UCSD-AML1 (cell line): ENCODE data around the gene ALOX5AP.
"Not testable (repeated sequence)": the region's sequence is repeated elsewhere in the genome, so short reads cannot be mapped to it uniquely, and the experiment has no call there.

Source experiments
- DNase-seq: peaks from one replicate; lab custom pipeline; 2025; ENCODE audit not compliant: unreplicated experiment; lab: John Stamatoyannopoulos, UW

ALOX5AP gene

GRCh38 chr13:30737511-30738337 is 2.4 kb downstream of the ALOX5AP start:
- DNase-seq, result peak; percentile 48

- no peak for DNase-seq
Observed at GRCh38 chr13:30738526-30739236, 3.3 kb downstream of the ALOX5AP start.

- DNase-seq, result no peak
Observed at GRCh38 chr13:30739237-30739528, 3.8 kb downstream of the ALOX5AP start.

GRCh38 chr13:30739761-30740642 is 4.7 kb downstream of the ALOX5AP start:
- DNase-seq, result no peak

- no peak for DNase-seq
Observed at GRCh38 chr13:30742901-30743300, 7.6 kb downstream of the ALOX5AP start.

GRCh38 chr13:30743319-30744055 is 8.1 kb downstream of the ALOX5AP start:
- no peak for DNase-seq

GRCh38 chr13:30744056-30744680 is 8.8 kb downstream of the ALOX5AP start:
- DNase-seq, result peak; percentile 61

GRCh38 chr13:30744681-30745077 is 9.3 kb downstream of the ALOX5AP start:
- no peak for DNase-seq

GRCh38 chr13:30745906-30746686 is 10.8 kb downstream of the ALOX5AP start:
- DNase-seq, result peak; percentile 42

GRCh38 chr13:30746791-30747190 is 11.4 kb downstream of the ALOX5AP start:
- no peak for DNase-seq

GRCh38 chr13:30747845-30748244 is 12.5 kb downstream of the ALOX5AP start:
- DNase-seq, result not testable (repeated sequence)

GRCh38 chr13:30748717-30749116 is 13.4 kb downstream of the ALOX5AP start:
- no peak for DNase-seq

- no peak for DNase-seq
Observed at GRCh38 chr13:30750036-30750435, 14.7 kb downstream of the ALOX5AP start.

GRCh38 chr13:30751183-30751933 is 16.0 kb downstream of the ALOX5AP start:
- peak; percentile 49 for DNase-seq

- DNase-seq, result peak; percentile 34
Observed at GRCh38 chr13:30752201-30752797, 17.0 kb downstream of the ALOX5AP start.

GRCh38 chr13:30753030-30753616 is 17.8 kb downstream of the ALOX5AP start:
- DNase-seq, result no peak

- DNase-seq, result no peak
Observed at GRCh38 chr13:30755678-30756077, 20.3 kb downstream of the ALOX5AP start.
